Stimulated activated CD8-positive, alpha-beta memory T cell treated with anti-CD3 and anti-CD28 coated beads, Interleukin-15, amount 100 ng/mL, for 24 hours (primary cell): ENCODE results near the gene SHB.
A peak's percentile ranks its signal among the peaks of the same experiment; 100 is the strongest.
"Not testable (repeated sequence)": the region's sequence is repeated elsewhere in the genome, so short reads cannot be mapped to it uniquely, and the experiment has no call there.

ENCODE experiments used
- DNase-seq: peaks from one replicate; pipeline ENCODE4 v3.0.0-alpha.2; 2020; ENCODE audit warnings: low read depth

Gene SHB

GRCh38 chr9:37918665-37919170, 150.3 kb downstream of the SHB start:
- no peak for DNase-seq

GRCh38 chr9:37917801-37918664, 151.0 kb downstream of the SHB start:
- DNase-seq: no peak

- no peak for DNase-seq
These were observed 151.7 kb downstream of the SHB start for GRCh38 chr9:37917313-37917731.

GRCh38 chr9:37916471-37917312, 152.3 kb downstream of the SHB start:
- DNase-seq: no peak

- DNase-seq: no peak
These were observed 153.0 kb downstream of the SHB start for GRCh38 chr9:37915911-37916470.

- no peak for DNase-seq
These were observed 154.2 kb downstream of the SHB start for GRCh38 chr9:37914701-37915358.

GRCh38 chr9:37914154-37914551, 154.9 kb downstream of the SHB start:
- no peak for DNase-seq

- peak; percentile 73 for DNase-seq
These were observed 155.4 kb downstream of the SHB start for GRCh38 chr9:37913480-37914153.

GRCh38 chr9:37911271-37911681, 157.8 kb downstream of the SHB start:
- no peak for DNase-seq

- no peak for DNase-seq
These were observed 158.8 kb downstream of the SHB start for GRCh38 chr9:37910271-37910670.

GRCh38 chr9:37909836-37910235, 159.2 kb downstream of the SHB start:
- not testable (repeated sequence) for DNase-seq

GRCh38 chr9:37909326-37909725, 159.7 kb downstream of the SHB start:
- no peak for DNase-seq

GRCh38 chr9:37908698-37909186, 160.3 kb downstream of the SHB start:
- no peak for DNase-seq

GRCh38 chr9:37908283-37908682, 160.7 kb downstream of the SHB start:
- DNase-seq: no peak

- no peak for DNase-seq
These were observed 162.5 kb downstream of the SHB start for GRCh38 chr9:37906312-37907239.

- no peak for DNase-seq
These were observed 163.3 kb downstream of the SHB start for GRCh38 chr9:37905776-37906175.

- DNase-seq: no peak
These were observed 163.9 kb downstream of the SHB start for GRCh38 chr9:37905131-37905505.

GRCh38 chr9:37904445-37905130, 164.4 kb downstream of the SHB start:
- no peak for DNase-seq

GRCh38 chr9:37903647-37904444, 165.2 kb downstream of the SHB start, which contains the start of gene SLC25A51:
TSS of gene SLC25A51 (minus strand) at chr9:37904127. CDS start at chr9:37888550, 15,577 bp downstream.
- peak; percentile 93 for DNase-seq
